Stimulated activated CD8-positive, alpha-beta memory T cell treated with anti-CD3 and anti-CD28 coated beads, Interleukin-4, amount 100 ng/mL, for 4 hours (primary cell): Measurements from ENCODE around the gene AKAP11.
A peak's percentile ranks its signal among the peaks of the same experiment; 100 is the strongest.
"Not testable (repeated sequence)": the region's sequence is repeated elsewhere in the genome, so short reads cannot be mapped to it uniquely, and the experiment has no call there.

ENCODE experiments used
- DNase-seq, 2 donors: peaks; one replicate each; pipeline ENCODE4 v3.0.0-alpha.2; 2020; ENCODE audit warnings: low read depth in 2 of 2, low spot score in 1 of 2

The AKAP11 gene

GRCh38 chr13:42272115-42272803 lies at the start of gene AKAP11:
TSS of gene AKAP11 (plus strand) at chr13:42272152. CDS start at chr13:42286349, 14,197 bp downstream.
- DNase-seq, result peak; percentile 13 to 19

DNA sequence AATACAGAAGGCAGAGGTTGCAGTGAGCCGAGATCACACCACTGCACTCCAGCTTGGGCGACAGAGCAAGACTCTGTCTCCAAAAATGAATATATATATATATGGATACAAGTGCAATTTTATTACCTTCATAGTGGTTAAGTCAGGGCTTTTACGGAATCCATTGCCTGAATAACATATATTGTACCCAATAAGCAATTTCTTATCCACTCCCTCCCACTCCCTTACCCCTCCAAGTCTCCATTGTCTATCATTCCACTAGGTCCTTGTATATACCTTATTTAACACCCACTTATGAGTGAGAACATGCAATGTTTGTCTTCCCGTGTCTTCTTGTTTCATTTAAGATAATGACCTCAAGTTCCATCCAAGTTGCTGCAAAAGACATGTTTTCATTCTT lies 48.3 kb upstream of the AKAP11 start:
- DNase-seq, result no peak

- DNase-seq, result no peak
Observed at GRCh38 chr13:42225051-42225450, 46.9 kb upstream of the AKAP11 start.

DNA sequence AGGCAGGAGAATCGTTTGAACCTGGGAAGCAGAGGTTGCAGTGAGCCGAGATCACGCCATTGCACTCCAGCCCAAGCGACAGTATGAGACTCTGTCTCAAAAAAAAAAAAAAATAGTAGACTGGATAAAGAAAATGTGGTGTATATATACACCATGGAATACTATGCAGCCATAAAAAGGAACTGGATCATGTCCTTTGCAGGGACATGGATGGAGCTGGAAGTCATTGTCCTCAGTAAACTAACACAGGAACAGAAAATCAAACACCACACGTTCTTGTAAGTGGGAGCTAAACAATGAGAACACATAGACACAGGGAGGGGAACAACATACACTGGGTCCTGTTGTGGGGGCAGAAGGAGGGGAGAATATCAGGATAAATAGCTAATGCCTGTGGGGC lies 45.2 kb upstream of the AKAP11 start:
- DNase-seq, result not testable (repeated sequence)

DNA sequence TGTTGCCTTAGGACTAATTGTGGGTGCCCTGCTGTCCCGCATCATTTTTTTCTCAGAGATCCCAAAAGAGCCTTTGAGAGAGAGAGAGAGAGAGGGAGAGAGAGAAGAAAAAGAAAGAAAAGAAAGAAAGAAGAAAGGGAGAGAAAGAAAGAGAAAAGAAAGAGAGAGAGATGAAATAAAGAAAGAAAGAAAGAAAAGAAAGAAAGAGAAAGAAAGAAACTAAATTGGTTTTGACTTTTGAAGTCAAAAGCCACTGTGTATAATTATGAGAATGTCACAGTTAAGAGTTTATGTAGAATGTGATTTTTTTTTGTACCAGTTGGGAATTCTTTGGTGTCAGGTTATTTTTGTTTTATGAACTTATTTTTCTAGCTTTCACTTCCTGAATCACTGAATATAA lies 43.4 kb upstream of the AKAP11 start:
- no peak for DNase-seq

DNA sequence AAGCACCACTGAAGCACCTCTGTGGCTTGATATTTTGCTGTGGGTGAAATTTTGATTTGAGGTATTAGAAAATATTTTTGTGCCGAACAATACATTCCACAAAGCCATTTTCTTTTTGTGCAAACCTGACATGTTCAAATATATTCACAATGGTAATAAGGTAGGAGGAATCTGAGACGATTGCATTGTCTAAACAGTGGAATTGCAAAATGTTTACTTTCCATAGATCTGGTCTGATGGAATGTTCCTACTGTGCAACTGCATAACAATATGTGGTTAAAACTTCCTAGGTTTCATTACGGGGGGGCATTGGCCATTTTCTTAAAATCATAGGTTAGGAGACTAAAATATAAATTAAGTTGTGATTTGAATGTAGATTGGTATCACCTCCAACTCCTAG lies 42.7 kb upstream of the AKAP11 start:
- DNase-seq, result no peak

DNA sequence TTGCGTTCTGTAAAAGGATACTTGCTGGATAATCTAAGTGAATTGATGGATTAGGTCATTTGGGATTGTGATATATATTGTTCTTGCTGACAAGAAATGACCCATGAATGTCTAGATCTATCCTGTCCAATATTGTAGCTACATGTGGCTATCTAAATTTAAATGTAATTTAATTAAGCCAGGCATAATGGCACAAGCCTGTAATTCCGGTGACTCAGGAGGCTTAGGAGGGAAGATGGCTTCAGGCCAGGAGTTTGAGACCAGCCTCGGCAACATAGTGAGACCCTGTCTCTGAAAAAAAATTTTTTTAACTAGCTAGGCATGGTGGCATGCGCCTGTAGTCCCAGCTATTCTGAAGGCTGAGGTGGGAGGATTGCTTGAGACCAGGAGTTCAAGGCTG lies 39.3 kb upstream of the AKAP11 start:
- no peak for DNase-seq

- no peak for DNase-seq
Observed at GRCh38 chr13:42233726-42234125, 38.2 kb upstream of the AKAP11 start.

DNA sequence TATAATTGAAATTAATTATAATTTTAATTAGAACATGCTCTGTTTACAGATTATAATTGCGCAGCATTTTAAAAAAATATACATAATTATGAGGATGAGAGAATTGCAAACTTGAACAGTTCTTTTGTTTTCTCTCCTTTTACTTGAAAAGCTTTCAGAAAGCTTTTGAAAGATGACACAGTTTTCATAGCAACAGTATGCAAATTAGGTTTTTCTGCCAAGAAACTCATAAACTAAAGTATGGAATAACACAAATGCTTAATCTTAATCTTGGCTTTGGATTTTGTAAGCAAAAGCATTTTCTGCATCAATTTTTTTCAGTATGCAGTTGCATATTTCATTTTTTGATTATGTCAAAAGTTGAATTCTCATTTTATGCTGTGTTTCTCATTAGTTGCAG lies 32.8 kb upstream of the AKAP11 start:
- DNase-seq, result no peak

GRCh38 chr13:42239644-42240043 lies 32.3 kb upstream of the AKAP11 start:
- DNase-seq, result no peak

GRCh38 chr13:42246541-42246940 lies 25.4 kb upstream of the AKAP11 start:
- DNase-seq, result no peak

GRCh38 chr13:42247883-42248282 lies 24.1 kb upstream of the AKAP11 start:
- DNase-seq, result no peak

DNA sequence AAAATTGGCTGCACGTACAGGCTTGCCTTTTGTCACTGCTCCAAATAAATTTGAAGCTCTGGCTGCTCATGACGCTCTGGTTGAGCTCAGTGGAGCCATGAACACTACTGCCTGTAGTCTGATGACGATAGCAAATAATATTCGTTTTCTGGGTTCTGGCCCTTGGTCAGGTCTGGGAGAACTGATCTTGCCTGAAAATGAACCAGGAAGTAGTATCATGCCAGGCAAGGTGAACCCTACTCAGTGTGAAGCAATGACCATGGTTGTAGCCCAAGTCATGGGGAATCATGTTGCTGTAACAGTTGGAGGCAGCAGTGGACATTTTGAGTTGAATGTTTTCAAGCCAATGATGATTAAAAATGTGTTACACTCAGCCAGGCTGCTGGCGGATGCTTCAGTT lies 16.1 kb upstream of the AKAP11 start:
- no peak for DNase-seq

- no peak for DNase-seq
Observed at GRCh38 chr13:42258747-42259146, 13.2 kb upstream of the AKAP11 start.

DNA sequence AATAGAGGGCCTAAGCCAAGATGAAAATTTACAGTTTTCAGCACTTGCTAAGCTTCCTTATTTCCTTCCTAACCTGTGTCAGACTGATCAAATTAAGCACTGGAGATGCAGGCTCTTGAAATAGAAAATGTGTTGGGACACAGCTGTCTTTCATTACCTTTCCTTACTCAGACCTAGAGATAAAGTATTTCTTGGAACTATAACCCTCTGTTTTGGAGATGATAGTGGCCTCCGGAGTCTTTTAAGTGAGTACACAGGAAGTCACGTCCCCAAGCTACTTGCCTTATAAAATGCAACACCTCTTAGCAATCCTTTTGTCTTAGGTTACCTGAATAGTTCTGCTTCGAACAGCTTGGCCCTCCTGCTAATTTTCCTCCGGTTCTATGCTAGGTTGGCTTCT lies 12.4 kb upstream of the AKAP11 start:
- DNase-seq, result no peak

DNA sequence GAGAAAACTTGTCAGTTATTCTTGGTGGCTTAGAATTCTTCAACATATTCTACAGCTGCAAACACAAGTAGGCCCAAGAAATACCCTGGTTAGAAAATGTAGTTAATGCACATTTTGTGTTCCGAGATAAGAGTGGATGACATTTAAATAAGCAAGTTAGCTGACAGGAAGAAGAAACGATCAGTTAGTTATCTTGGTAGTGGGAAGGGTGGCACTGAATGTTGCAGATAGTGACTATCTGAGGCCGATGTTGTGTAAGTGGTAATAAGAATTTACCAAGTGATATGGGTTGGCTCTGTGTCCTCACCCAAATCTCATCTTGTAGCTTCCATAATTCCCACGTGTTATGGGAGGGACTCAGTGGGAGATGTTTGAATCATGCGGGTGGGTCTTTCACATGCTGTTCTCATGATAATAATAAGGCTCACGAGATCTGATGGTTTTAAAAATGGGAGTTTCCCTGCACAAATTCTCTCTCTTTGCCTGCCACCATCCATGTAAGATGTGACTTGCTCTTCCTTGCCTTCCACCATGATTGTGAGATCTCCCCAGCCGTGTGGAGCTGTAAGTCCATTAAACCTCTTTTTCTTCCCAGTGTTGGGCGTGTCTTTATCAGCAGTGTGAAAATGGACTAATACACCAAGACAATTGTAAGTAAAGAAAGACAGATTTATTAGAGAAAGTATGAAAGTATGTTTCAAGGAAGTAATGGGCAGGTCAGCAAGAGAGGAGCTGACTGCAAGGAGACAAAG lies 10.9 kb upstream of the AKAP11 start:
- no peak for DNase-seq

DNA sequence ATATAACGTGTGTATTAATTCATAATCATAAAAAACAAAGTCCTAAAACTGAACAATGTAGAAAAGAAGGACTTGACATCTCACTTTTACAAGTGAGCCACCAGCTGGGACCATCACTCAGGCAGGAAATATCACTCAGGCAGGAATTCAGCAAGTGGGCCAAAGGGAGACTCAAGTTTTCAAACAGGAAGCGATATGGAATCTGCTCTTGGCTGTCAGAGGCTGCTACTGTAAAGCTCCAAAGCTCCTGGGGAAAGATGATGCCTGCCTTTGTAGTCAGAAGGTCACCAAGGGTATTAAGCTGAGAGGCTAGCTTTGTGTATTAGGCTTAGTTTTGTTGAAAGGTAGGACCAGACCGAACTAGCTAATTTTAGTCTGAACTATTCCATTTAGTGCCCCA lies 5.5 kb upstream of the AKAP11 start:
- DNase-seq, result no peak

- DNase-seq, result no peak
Observed at GRCh38 chr13:42270160-42270856, 1.6 kb upstream of the AKAP11 start.

- no peak for DNase-seq
Observed at GRCh38 chr13:42270857-42271215, 1.1 kb upstream of the AKAP11 start.

DNA sequence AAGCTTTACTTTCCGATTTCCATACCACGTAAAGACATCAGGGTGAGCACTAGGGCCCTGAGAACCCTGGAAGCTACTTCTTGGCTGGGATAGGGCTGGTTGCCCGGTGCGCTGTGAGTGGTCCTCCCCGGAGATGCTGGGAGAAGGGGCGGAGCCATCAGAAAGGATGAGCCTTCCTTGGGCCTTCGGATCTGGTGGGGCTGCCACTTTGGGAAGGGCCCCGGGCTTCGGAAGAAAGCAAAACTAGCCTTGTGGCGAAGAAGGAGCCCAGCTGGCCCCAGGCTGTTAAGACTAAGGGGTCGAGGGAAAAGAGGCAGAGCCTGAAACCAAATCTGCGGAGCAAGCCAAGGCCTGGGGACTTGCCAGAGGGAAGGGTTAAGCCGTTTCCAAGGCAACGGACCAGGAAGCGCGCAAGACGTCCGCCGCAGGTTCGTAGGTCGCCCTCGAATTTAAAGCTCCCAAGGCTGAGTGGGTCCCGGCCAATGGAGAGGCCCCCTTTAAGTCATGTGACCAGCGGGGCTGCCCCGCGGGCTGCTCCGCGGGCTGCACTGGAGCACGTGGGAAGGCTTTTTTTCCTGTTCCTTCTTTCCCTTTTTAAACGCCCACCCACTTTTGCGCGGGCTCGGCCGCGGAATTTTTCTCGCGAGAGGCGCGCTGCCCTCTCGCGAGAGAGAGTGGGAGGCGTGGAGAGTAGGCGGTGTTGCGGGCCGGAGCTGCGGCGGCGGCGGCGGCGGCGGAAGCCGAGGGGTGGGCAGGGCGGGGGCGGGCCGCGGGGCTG lies 426 bp upstream of the AKAP11 start:
- DNase-seq, result peak; percentile 82 to 91

GRCh38 chr13:42272804-42273175 lies 838 bp downstream of the AKAP11 start:
- DNase-seq, result no peak
